GM21390 (cell line): ENCODE measurements around the gene FMO2.

ENCODE experiments used
- ATAC-seq: cut with Tn5 transposase; IDR thresholded peaks from one replicate; pipeline ENCODE4 v1.9.1; 2021; ENCODE audit not compliant: unreplicated experiment

Gene FMO2

DNA sequence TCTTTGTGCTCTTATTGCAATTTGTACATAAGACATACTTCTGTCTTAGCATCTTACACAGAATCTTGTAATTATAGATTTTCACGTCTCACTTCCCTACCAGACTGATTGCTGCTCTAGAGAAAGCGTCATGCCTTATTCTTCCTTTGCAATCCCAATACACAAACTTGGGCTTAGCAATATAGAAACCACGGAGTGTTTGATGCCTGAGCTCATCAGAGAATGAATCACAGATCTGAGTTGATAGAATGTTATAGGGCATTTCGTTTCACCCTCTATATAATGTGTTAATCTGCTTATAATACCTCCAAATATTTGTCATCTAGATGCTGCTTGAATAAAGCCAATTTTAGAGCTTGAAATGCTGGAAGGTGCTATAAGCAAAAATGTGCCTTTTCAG is 69.8 kb downstream of the FMO2 start:
- ATAC-seq = no peak

DNA sequence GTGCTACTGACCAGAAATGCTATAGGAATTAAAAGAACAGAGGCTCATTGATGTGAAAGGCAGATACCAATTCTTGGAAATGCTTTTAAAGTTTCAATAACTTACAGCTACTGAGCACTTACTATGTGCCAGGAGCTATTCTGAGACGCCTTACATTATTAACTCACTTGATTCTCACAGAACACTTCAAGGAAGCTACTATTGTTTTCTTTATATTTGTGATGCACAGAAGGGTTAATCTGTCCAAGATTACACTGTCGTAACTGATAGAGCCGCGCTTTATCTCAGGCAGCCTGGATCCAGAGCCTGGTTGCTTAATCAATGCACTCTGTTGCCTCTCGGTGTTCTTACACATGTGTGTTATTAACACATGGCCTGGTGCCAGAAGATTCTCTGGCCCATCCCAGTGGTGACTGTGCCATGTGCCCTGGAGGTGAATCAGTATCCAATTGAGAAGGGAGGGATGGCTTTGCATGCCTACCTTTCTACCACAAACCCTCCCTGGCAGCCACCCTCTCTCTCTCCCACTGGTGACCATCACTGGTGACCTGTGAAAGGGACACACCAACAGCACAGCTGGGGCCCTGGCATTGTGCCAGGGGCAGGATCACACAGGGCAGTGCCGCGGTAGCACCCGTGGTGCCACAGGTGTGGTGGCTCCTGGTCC is 72.0 kb downstream of the FMO2 start:
- no peak for ATAC-seq

DNA sequence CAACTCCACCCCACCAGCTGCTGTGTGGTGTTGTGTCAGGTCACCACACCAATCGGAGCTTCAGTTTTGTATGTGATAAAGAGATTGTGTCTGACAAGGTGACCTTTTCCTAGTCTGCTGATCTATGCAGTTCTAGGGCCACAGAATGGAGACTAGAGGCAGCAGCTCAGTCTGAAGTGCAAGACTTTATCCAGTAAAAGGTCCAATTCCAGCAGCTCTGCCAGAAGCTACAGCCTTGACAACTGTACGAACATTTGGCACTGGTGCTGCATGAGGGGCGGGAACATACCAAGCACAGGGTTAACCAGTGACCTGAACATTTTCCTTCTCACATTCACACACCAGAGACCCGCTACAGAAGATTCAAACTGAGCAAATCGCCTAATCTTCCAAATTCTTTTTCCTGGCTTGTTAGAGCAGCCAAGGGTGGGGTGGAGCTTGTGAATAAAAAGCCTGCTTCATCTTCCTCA is 72.5 kb downstream of the FMO2 start:
- ATAC-seq = no peak

DNA sequence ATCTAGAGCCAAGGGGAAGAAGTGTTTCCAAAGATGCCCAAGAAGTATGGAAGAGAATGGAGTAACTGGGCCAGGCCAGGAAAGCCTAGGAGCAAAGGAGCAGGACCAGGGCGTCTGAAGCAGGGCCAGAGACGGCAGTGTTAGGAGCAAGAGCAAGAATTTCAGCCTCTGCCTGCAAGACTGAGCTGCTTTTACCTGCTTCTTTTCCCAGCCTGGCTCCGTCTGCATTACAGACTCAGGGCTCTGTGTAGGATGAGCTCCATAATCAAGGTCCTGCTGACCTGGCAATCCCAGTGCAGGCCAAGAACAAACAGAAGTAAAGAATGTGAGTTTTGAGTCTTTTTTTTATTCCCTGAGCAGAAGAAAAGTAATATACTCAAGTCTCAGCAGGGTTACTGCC is 73.3 kb downstream of the FMO2 start:
- ATAC-seq = no peak

DNA sequence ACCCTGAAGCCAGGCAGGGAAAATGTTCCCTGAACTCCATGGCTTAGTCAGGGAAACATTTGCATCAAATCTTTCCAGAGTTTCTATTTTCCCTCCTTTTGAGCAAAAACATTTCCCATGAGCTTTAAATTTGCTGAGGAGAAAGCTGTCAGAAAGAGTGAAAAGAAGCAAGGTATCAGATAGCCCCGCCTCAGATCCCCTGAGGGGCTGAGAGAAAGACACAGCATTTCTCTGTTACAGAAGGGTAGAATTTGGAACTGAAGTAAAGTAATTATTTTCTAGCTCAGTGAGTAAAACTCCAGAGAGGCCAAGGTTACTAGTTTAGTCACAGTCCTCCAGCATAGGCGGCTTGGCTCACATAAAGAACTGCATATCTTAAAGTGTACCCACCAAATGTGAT is 73.8 kb downstream of the FMO2 start:
- no peak for ATAC-seq
